Liver (tissue), 2 donors: ENCODE data around the gene XYLT2.

ENCODE experiments used
- CTCF ChIP-seq: fragments of 150-350 bp; IDR thresholded peaks from 2 replicates; pipeline ENCODE4 v1.5.1; 2017; ENCODE audit warnings: improper control_type of control experiment, low read depth, low read length; ENCODE audit not compliant: missing input control
- REST ChIP-seq: IDR thresholded peaks from 2 replicates; pipeline ENCODE4 v1.6.1; 2016; ENCODE audit warnings: antibody characterized with exemption, mild to moderate bottlenecking
- donor health status: healthy.

GRCh38 chr17:50407921-50408320 is 62.0 kb downstream of the XYLT2 start:
- TF ChIP-seq CTCF (no peak), REST (no peak)
